Mononuclear cell (primary cell): ENCODE measurements around the gene RALA. TPM values are rescaled to one million over a fixed set of nuclear protein-coding genes. Genes with fewer than 3 reads are reported as not detected.

Experiments used
- H3K27me3 ChIP-seq: 2 replicates; pipeline ENCODE4 v1.6.0; 2011; ENCODE audit warnings: low read length, control low read depth; ENCODE audit not compliant: insufficient read depth
- H3K4me1 ChIP-seq: 2 replicates; pipeline ENCODE4 v1.5.1; 2011; ENCODE audit warnings: mild to moderate bottlenecking, low read length, control low read depth; ENCODE audit not compliant: insufficient read depth
- H3K4me3 ChIP-seq: 2 replicates; pipeline ENCODE4 v1.5.1; 2011; ENCODE audit warnings: mild to moderate bottlenecking, low read length, moderate library complexity
- H3K9me3 ChIP-seq: 2 replicates; pipeline ENCODE4 v1.5.1; 2011; ENCODE audit warnings: low read depth, mild to moderate bottlenecking, control low read depth, low read length
- total RNA-seq: library from RNA; depleted of rRNA; stranded (reverse); fragments of >200 nt; gene quantifications from one replicate; pipeline ENCODE4 v1.2.3, GENCODE V29; 2012

The RALA gene, protein sequence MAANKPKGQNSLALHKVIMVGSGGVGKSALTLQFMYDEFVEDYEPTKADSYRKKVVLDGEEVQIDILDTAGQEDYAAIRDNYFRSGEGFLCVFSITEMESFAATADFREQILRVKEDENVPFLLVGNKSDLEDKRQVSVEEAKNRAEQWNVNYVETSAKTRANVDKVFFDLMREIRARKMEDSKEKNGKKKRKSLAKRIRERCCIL
- total RNA-seq, result 10.6 TPM

- Histone ChIP-seq H3K9me3 (no peaks in the 10 kb centered on the region), H3K27me3 (no peaks in the 10 kb centered on the region), H3K4me1 (peaks cover 21% of the 10 kb centered on the region), H3K4me3 (peak within 1 kb of the TSS; percentile 81)
These were observed at the start of gene RALA for GRCh38 chr7:39623047-39623731. TSS of gene RALA (plus strand) at chr7:39623572. CDS start at chr7:39686668, 63,096 bp downstream.

- Histone ChIP-seq H3K4me1 (no peaks in the 10 kb centered on the region), H3K4me3 (no peak overlapping the region), H3K27me3 (no peaks in the 10 kb centered on the region), H3K9me3 (no peaks in the 10 kb centered on the region)
These were observed 48.6 kb upstream of the RALA start for GRCh38 chr7:39574673-39575349.

DNA sequence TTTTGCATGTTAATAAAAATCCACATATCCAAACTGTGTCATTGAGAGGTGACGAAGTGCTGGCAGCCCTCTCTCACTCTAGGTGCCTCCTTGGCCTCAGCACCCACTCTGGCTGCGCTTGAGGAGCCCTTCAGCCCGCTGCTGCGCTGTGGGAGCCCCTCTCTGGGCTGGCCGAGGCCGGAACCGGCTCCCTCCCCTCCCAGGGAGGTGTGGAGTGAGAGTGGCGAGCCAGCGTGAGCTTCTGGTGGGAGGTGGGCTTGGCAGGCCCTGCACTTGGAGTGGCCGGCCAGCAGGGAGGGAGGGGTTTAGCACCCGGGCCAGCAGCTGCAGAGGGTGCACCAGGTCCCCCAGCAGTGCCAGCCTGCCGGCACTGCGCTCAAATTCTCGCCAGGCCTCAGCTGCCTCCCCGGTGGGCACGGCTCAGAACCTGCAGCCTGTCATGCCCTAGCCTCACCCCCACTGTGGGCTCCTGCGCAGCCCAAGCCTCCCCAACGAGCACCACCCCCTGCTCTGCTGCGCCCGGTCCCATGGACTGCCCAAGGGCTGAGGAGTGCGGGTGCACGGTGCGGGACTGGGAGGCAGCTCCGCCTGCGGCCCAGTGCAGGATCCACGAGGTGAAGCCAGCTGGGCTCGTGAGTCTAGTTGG is 46.0 kb upstream of the RALA start:
- Histone ChIP-seq H3K4me1 (no peaks in the 10 kb centered on the region), H3K27me3 (no peaks in the 10 kb centered on the region), H3K9me3 (no peaks in the 10 kb centered on the region), H3K4me3 (no peak overlapping the region)

DNA sequence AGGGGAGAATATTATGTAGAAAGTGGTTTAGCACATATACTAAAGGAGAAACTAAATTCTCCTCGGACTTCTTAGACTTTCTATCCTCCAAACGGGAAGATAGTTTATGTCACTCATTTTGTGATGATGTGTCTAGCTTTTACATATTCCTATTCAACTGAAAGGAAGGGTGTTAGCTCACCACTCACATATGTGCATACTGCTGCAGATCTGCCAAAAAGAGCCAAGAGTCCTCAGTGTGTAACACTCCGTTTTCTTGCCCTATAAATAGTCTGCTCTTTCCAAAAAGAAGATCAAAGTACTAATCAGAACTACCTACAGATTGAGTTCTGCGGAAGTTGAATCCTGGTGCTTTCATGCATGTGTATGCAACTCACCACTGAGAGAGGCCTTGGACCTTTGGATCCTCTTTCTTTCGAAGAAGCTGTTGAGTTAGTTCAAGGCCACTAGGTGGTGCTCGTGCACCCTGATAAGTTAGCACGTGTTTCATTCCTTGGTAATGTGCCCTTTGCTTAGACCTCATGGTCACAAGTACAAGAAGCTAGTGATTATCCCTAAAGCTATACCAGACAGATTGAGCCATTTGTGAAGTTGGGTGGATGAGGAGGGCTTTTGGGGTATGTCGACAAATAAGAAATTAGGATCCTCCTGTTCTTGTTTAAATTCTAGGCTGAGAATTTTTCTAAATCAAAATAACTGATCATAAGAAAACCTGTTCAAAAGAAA is 43.1 kb upstream of the RALA start:
- Histone ChIP-seq H3K4me1 (no peaks in the 10 kb centered on the region), H3K9me3 (no peaks in the 10 kb centered on the region), H3K4me3 (no peak overlapping the region), H3K27me3 (no peaks in the 10 kb centered on the region)

- Histone ChIP-seq H3K9me3 (no peaks in the 10 kb centered on the region), H3K4me3 (no peak overlapping the region), H3K27me3 (no peaks in the 10 kb centered on the region), H3K4me1 (no peaks in the 10 kb centered on the region)
These were observed 40.8 kb upstream of the RALA start for GRCh38 chr7:39582536-39582935.

DNA sequence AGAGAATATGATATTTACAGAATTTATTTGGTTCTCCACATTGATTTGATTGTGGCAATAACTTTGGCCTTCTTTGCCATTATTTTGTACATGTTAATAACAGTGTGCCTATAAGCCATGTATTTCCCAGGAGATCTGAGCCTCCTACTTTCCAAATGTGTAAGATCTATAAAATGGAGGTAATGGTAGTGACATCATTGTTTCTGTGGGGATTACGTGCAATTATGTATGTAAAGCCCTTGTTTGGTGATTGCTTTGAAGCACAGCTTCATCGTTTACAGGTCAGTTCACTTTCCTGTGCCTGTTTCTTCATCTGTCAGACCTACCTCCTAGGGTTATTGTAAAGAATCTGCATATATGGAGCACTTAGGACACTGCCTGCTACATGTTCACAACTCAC is 39.8 kb upstream of the RALA start:
- Histone ChIP-seq H3K27me3 (no peaks in the 10 kb centered on the region), H3K4me1 (no peaks in the 10 kb centered on the region), H3K4me3 (no peak overlapping the region), H3K9me3 (no peaks in the 10 kb centered on the region)

DNA sequence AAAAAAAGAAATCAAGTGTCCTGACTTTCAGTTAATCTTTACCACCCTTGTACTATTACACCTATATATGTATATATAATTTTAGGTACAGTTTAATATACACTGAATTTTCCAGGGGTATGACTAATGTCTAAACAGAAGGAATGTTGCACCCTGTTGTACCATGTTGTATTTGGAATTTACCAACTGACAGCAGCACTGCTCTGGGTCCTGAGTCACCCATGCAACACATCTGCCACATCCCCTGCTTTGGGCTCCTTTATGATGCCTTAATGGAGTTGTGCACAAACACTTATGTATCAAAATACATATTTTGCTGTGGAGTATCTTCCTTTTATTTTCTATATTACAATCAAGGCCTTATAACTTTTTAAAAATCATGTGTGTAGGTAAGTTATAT is 36.0 kb upstream of the RALA start:
- H3K27me3 ChIP-seq, result no peaks in the 10 kb centered on the region
- no peak overlapping the region for H3K4me3 ChIP-seq
- no peaks in the 10 kb centered on the region for H3K9me3 ChIP-seq
- peaks cover 10% of the 10 kb centered on the region for H3K4me1 ChIP-seq

DNA sequence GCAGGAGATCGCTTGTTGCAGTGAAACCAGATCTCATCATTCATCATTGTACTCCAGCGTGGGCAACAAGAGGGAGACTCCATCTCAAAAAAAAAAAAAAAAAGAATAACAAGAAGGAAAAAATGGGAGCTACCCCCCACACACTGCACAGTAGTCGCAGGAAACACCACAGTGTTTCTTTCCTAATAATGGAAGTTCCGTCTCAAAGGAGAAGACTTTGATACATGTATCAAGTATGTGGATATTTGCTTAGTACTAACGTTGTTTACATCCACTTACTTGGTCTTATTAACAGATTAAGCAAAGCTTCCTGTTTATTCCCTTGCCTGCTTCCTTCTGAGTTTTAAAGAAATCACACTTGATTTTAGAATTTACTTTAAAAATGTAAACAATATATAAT is 35.0 kb upstream of the RALA start:
- Histone ChIP-seq H3K4me3 (no peak overlapping the region), H3K9me3 (no peaks in the 10 kb centered on the region), H3K27me3 (no peaks in the 10 kb centered on the region), H3K4me1 (peaks cover 10% of the 10 kb centered on the region)

DNA sequence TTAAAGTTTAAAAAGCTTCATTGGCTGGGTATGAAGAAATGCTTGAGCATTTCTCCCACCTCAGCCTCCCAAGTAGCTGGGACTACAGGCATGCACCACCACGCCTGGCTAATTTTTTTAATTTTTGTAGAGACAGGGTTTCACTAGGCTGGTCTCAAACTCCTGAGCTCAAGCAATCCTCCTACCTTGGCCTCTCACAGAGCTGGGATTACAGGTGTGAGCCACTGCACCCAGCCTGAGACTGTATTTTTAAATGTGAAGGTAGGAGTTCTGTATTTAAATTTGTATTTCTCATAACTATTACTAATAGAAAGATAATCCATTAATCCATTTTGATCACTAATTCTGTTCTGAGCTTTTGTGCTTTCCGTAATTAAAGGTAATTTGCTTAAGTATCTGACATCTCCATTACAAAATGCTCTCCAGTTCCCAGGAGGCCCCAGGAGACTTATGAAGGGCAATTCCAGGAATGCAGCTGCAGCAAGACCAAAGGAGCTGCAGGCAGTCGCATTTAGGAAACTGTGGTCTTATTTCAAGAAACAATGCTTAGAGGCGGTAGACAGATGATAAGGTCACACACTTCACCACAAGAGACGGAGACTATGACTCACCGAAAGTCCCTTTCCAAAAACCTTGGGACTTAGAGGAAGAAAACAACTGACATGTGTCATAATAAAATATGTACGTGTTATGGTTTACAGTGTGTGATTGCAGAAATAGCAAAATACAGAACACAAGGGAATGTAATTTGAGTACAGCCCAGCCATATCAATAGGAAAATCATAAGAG is 33.9 kb upstream of the RALA start:
- Histone ChIP-seq H3K27me3 (no peaks in the 10 kb centered on the region), H3K4me1 (peaks cover 10% of the 10 kb centered on the region), H3K4me3 (no peak overlapping the region), H3K9me3 (no peaks in the 10 kb centered on the region)

DNA sequence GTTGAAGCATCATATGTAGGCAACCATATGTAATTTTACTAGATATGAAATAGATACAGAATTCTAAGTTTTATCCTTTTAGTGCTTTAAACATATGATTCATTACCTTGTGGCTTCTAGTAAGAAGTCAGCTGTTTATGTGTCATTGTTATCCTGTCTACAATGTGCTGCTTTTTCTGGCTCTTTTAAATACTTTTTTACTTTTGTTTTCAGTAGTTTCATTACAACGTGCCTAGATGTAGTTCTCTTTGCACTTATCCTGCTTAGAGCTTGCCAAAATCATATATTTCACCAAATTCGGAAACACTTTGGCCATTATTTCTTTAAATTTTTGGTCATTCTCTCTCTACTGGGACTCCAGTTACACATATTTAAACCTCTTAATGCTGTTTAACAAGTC is 30.8 kb upstream of the RALA start:
- H3K4me3 ChIP-seq, result no peak overlapping the region
- H3K27me3 ChIP-seq, result no peaks in the 10 kb centered on the region
- H3K4me1 ChIP-seq, result peaks cover 10% of the 10 kb centered on the region
- H3K9me3 ChIP-seq, result no peaks in the 10 kb centered on the region

DNA sequence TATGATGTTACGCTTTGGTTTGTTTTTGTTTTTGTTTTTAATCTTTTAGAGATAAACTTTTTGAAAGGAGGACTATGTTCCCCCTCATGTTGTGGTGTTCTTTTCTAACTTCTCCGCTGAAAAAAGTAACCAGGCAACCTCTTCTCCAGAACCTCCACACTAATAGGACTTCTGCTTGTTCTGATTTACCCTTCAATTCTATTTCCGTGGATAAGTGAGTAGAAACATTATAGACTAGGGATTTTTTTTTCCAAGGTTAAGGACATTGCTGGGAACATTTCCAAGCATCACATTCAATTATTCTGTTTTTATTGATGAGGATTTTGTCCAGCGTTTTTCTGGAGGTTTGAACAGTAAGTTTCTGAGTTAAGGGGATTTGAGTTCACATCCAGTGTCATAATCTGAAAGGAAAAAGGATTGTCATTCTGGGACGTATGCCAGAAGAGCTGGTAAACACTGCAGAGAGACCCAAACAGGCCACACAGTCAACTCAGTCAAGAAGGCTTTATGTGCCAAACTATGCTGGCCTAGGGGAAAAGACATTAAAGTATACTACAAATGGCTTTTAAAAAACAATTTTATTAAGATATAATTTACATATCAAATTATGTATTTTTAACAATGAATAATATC is 28.3 kb upstream of the RALA start:
- H3K9me3 ChIP-seq, result no peaks in the 10 kb centered on the region
- H3K4me3 ChIP-seq, result no peak overlapping the region
- H3K4me1 ChIP-seq, result no peaks in the 10 kb centered on the region
- H3K27me3 ChIP-seq, result no peaks in the 10 kb centered on the region

GRCh38 chr7:39602351-39602750 is 21.0 kb upstream of the RALA start:
- H3K27me3 ChIP-seq, result no peaks in the 10 kb centered on the region
- no peak overlapping the region for H3K4me3 ChIP-seq
- H3K4me1 ChIP-seq, result no peaks in the 10 kb centered on the region
- no peaks in the 10 kb centered on the region for H3K9me3 ChIP-seq

DNA sequence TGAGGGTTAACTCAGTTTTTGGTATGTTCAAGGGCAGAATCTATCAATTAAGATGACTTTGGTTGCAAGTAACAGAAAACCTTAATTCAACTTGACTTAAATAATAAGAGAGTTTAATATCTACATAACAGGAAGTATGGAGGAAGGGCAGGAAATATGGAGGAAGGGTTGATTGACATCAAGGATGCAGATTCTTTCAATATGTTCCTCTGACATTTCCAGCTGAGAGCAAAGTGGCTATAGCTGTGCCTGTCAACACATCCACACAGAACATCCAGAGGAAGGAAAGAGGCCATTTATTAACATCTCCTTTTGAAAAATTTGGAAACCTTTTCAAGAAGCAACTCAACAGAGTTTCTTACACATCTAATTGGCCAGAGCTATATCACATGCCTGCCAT is 19.4 kb upstream of the RALA start:
- Histone ChIP-seq H3K4me1 (peaks cover 2% of the 10 kb centered on the region), H3K27me3 (peaks cover 5% of the 10 kb centered on the region), H3K4me3 (no peak overlapping the region), H3K9me3 (no peaks in the 10 kb centered on the region)

DNA sequence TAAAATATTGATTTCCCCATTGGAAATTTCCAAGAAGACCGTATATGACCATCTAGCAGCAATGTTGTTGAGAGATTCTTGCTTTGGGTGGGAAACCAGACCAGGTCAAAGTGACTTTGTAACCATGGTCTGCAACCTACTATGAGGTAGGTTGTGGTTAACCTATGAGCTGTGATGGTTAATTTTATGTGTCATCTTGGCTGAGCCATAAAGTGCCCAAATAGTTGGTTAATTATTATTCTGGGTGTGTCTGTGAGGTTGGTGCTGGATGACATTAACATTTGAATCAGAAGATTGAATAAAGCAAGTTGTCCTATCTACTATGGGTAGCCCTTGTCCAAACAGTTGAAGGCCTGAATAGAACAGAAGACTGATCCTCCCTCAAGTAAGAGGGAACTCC is 18.3 kb upstream of the RALA start:
- H3K27me3 ChIP-seq, result peaks cover 15% of the 10 kb centered on the region
- no peaks in the 10 kb centered on the region for H3K9me3 ChIP-seq
- peaks cover 12% of the 10 kb centered on the region for H3K4me1 ChIP-seq
- H3K4me3 ChIP-seq, result no peak overlapping the region
